Stimulated activated CD8-positive, alpha-beta memory T cell treated with anti-CD3 and anti-CD28 coated beads, Interleukin-15, amount 100 ng/mL, for 4 hours (primary cell): ENCODE results near the gene JMJD1C.
"Not testable (repeated sequence)": the region's sequence is repeated elsewhere in the genome, so short reads cannot be mapped to it uniquely, and the experiment has no call there.

Experiments used
- DNase-seq, 2 donors: peaks; one replicate each; pipeline ENCODE4 v3.0.0-alpha.2; 2020; ENCODE audit warnings: low read depth in 2 of 2

The JMJD1C gene

DNA sequence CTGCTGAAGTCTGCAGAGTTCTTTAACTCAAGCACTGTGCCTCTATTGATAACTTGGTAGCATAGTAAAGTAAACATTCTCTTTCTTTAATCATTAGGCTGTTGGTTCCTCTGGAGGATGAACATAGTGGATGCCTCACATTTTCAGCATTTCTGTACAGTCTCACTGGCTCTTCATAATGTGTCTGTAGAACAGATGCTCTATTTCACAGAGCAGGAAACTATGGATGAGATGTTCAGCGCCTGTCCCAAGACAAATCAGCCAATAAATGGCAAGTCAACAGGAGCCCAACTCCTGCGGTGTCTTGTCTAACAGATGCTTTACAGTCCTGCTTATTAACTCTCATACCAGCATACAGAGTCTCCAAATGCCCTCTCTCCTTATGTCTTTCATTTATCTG lies 296.2 kb downstream of the JMJD1C start:
- DNase-seq, result no peak

DNA sequence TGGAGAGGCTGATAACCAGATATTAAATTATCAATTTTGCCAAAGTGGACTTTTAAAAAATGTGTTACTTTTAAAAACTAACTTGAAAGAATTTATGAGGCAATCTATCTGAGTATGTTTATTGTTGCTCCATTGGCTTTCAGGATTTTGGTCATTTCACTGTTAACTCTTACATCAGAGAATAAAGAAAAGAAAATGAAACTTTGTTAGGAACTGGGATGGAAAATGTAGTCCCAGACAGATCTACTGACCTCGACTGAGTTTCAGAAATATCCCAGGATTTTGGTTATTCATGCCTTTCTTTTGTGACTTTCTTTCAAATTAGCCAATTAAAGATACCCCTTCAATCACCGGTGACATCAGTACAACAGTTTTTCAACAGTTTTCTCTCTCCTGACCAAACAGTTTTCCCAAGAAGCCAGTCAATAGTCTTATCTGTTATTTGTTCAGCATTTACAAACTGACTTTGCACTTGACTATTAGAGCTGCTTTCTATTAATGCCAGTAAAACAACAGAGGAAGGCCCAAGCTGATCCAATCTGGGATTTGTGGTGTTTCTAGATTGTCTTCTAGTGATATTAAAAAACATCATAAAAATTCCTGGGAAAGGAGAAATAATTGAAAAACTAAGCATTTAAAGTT lies 296.8 kb downstream of the JMJD1C start:
- DNase-seq, result no peak

DNA sequence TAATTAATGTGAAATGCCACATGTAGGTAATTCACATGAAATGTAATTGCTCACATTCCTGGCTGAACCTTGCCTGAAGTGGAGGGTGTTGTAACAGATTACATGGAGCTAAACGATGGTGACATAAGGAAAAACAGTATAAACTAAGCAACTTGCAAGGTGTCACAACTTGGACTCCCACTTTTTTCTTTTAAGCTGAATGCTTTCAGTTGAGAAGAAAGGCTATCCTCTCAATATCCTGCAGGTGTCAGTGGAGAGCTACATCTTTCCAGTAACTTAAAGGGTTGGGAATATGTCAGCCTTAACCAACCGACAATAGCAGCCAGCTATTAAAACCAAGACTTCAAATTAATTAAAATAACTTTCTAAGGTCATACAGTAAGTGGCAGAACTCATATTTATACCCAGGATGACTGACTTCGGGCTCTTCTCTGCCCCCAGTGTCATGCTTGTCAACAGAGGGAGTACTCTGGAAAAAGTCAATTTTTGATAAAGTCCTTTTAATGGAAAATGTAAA lies 299.0 kb downstream of the JMJD1C start:
- peak in 1 of 2 donors; percentile 1 for DNase-seq

DNA sequence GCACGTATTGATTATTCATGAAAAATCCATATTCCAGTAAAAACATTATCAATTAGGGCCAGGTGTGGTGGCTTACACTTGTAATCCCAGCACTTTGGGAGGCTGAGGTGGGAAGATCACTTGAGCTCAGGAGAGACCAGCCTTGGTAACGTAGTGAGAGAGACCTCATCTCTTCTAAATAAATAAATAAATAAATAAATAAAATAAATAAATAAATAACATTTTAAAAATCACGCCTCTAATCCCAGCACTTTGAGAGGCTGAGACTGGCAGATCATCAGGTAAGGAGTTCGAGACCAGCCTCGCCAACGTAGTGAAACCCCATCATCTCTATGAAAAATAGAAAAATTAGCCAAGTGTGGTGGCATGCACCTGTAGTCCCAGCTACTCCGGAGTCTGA lies 300.5 kb downstream of the JMJD1C start:
- DNase-seq, result no peak

DNA sequence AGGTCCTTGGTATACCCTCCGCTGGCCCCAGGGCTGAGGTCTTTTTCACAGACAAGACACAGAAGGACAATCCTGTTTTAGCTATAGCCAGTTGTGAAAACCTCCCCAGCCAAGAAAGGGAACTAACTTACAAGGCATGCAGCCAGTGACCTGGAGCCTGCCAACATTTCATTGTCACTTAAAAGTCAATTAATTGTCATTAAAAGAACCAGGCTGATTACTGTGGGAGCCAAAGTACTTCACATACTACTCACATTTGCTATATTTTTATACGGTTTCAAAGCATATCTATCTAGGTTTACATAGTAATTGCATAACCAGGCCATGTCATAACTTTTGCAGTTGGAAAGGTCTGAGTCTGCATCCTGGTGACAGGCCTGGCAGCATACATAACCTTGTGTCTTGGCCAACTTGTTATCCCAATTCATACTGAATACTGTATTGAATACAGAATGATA lies 301.6 kb downstream of the JMJD1C start:
- DNase-seq, result no peak

DNA sequence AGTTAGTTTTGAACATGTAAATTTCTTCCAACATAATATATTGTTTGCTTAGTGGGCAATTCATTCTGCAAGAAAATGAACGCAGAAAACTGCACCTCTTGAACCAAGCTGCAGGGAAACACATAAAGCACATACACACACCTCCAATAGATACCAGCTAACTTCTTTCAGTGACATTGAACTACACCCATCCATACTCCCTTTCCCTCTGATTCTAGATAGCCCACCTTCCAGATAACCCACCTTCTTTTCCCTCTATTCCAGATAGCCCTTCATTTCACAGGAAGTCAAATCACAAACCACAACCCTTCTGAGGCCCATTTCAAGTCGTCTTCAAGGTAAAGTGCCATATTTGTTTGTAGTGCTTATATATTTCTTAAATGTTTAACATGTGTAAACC lies 304.2 kb downstream of the JMJD1C start:
- no peak for DNase-seq

DNA sequence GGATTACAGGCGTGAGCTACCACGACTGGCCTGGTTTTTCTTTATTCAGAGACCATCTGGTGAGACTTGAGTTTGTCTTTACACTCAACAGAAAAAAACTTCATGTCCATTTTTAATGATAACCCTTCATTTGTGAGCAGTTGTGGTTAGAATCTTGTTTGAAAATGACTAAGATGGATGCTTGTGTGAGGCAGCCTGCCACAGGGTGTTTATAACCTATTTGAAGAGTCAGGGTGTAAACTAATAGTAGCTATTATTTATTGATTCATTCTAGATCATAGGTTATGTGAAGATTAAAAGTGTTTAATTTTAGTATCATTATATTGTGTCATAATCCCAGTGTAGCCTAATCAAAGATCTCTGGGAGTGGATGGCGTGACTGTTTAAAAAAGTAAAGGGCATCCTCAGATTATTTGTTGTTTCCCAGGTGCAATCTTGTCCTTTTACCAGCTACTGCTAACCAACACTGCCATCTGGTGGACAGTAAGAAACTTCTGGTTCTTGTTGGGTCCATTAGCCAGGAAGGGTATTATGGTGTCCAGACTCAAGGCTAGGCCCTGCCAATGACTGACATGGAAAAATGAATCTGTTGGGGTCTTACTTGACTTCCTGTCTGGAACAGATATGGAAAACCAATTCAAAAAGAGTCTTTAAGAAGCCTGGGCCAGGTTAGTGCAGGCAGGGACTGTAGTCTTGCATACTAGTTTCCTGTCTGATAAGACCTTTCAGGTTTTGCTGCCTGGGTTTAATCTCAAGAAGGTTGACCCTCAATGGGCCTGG lies 307.7 kb downstream of the JMJD1C start:
- peak in 1 of 2 donors; percentile 23 for DNase-seq

DNA sequence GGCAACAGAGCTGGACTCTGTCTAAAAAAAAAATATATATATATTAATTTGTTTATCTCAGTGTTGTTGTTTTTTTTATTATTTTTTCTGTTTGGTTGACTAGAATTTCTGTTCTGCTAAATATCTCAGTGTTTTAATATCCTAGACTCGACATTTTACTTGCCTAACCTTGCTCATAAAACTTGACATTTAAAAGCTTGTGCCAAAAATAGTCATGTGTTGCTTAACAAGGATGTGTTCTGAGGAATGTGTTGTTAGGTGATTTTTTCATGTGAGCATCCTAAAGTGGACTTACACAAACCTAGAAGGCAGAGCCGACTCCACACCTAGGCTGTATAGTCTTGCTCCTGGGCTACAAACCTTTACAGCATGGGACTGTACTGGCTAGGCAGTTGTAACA lies 309.5 kb downstream of the JMJD1C start:
- no peak for DNase-seq

DNA sequence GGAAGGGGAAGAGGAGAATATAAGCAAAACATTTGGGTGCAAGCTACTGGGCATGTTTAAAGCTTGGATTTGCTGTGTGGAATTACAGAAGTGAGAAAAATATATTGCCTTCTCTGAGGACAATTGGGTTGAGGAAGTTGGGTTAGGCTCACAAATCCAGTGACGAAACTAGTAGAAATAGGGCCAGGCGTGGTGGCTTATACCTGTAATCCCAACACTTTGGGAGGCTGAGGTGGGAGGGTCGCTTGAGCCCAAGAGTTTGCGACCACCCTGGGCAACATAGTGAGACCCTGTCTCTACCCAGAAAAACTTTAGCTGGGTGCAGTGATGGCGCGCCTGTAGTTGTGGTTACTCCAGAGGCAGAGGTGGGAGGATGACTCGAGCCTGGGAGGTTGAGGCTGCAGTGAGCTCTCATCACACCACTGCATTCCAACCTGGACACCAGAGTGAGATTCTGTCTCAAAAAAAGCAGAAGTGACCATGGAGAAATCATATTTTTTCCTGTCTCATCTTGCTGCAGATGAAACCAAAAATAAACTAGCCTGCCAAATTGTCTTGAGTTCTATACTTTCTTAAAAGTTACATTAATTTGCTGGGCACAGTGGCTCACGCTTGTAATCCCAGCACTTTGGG lies 310.3 kb downstream of the JMJD1C start:
- no peak for DNase-seq

DNA sequence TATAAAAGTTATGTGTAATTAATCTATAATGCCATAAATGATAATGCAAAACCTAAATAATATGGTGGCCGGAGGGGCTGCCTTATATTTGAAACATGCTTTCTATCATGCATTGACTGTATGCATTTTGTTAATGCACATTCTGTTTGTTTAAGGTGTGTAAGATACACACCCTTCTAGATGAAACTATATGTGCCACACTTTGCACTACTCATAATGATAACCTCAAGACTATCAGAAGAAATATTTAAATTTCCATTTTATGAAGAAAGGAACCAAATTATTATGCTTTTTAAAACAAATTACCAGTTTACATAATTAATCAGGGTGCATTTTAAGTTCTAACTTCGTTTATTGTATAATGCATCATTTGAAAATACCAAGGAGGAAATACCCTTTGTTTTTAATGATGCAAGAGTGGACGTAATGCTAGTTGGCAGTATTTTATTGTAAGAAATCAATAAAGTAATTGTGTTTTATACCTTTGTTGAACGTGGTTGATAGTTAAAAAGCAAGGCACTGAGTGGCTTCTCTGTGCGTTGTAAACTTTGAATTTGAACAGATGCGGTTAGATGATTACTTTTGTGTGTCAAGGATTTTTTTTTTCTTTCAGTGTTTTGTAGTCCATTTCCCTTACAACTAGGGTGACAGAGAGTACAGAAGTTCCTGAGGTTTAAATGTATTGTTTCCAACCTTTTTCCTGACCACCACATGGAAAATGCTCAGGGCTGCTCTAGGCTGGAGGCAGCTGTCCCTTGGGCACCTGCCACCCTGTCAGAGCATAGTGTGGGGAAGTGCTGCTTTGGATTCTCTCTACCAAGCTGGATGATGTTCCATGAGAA lies 311.0 kb downstream of the JMJD1C start:
- no peak for DNase-seq

DNA sequence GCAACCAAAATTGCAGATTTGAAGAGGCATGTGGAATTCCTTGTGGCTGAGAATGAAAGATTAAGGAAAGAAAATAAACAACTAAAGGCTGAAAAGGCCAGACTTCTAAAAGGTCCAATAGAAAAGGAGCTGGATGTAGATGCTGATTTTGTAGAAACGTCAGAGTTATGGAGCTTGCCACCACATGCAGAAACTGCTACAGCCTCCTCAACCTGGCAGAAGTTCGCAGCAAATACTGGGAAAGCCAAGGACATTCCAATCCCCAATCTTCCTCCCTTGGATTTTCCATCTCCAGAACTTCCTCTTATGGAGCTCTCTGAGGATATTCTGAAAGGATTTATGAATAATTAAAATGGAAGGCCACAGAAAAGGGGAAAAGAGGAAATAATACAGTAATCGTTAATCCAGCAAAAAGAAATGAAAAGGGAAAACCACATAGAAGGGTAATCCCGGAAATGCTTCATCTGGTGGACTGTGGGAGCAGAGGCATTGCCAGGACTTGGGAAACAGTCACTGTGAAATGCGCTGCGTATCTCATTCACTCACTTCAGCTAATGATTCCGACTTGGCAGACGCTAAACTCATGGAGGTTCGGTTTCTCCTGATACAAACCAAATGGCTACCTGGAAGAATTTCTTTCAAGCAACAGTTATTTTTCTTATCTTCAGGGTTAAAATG lies 311.8 kb downstream of the JMJD1C start:
- not testable (repeated sequence) for DNase-seq

DNA sequence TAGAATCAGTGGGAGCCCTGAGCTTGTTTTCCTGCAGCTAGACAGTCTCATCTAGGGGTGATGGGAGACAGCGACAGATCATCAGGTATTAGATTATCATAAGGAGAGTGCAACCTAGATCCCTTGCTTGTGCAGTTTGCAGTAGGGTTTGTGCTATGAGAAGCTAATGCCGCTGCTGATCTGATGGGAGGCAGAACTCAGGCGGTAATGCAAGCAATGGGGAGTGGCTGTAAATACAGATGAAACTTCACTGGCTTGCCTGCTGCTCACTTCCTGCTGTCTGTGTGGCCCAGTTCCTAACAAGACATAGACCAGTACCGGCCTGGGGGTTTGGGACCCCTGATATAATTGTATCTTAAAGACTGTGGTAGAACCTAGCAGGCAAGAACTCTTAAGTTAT lies 315.0 kb downstream of the JMJD1C start:
- no peak for DNase-seq

DNA sequence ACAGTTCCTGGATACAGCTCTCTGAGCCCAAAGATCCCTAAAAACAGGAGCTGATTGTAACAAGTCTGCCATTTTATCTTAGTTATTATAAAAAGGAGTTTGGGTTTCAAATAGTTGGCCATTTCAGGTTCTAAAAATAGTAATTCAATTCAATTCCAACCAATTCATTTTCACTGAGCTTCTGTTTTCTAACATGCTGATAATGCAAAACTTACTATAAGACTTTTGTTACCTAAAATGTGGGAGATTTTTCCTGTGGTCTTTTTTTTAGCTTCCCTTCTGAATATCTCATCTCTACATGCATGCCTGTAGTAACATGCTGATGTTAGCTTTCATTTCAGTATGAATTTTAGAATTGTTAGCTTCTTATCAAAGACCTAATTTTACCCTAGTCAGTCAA lies 319.3 kb downstream of the JMJD1C start:
- no peak for DNase-seq

DNA sequence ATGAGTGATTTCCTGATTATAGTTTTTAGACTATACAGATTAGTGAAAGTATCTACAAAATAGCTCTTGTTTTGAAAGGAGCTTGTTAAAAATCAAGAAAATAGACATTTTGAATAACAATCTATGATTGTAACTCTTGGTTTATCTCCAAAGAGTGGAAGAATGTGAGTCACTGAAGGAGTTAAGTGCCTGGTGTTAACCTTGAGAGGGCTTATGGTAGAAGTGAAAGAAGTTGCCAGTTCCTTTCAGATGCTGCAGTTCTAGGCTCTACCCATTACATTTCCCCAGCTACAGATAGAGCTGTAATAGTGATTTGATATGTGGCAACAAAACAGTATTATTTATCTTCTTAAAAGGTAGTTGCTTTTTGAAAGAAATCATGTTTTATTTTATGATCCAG lies 320.0 kb downstream of the JMJD1C start:
- DNase-seq, result no peak

DNA sequence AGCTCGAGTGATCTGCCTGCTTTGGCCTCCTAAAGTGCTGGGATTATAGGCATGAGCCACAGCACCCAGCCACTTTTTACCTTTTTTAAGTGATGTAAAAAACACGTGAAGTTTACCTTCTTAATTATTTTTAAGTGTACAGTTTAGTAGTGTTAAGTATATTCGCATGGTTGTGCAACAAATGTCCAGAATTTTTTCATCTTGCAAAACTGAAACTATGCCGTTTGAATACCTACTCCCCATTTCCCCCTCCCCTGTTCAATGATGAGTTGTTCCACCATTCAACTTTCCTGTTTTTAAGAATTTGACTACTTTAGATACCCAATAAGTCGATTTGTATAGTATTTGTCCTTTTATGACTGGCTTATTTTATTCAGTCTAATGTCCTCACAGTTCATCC lies 321.8 kb downstream of the JMJD1C start:
- no peak for DNase-seq

DNA sequence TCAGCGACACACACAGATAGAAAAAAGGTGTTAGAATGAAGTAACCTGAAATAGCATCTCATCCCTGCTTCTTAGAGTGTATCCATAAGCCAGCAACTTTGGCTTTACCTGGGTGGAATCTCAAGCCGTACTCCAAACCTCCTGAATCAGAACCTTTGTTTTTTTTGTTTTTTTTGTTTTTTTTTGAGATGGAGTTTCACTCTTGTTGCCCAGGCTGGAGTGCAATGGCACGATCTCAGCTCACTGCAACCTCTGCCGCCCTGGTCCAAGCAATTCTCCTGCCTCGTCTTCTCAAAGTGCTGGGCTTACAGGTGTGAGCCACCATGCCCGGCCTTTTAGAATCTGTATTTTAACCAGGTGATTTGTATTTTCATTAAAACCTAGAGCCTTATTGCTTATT lies 323.6 kb downstream of the JMJD1C start:
- no peak for DNase-seq

DNA sequence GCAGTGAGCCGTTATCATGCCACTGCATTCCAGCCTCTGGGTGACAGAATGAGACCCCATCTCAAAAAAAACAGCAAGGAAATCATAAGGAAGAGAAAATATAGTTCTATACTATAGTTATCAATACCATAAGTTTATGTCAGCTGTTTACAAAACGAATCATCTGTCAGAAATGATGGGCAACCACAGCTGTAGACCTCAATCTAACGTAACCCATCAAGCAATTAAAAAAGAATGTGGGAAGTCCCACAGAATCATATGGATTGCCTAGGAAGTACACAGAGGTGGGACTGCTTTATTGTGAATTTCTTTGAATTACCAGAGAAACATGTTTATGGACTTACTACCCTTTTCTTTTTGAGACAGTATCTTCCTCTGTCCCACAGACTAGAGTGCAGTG lies 325.7 kb downstream of the JMJD1C start:
- no peak for DNase-seq

DNA sequence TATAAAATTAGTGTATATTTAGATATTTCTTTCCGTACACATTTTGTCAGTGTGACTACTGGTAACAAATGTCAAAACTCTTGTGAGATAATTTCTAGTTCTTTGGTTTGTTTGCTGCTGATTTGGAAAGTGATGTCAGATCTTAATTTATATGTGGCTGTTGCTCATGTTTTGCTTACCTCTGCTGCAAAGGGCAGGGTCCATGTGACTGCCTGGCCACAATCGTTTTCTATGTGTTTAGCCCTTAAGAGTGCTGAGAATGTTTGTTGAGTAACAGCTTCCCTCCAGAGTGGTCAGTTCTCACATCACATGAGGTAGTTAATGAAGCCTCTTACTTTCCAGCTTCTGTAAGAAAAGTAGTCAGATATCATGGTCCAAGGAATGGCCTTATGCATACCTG lies 328.5 kb downstream of the JMJD1C start:
- DNase-seq, result no peak

DNA sequence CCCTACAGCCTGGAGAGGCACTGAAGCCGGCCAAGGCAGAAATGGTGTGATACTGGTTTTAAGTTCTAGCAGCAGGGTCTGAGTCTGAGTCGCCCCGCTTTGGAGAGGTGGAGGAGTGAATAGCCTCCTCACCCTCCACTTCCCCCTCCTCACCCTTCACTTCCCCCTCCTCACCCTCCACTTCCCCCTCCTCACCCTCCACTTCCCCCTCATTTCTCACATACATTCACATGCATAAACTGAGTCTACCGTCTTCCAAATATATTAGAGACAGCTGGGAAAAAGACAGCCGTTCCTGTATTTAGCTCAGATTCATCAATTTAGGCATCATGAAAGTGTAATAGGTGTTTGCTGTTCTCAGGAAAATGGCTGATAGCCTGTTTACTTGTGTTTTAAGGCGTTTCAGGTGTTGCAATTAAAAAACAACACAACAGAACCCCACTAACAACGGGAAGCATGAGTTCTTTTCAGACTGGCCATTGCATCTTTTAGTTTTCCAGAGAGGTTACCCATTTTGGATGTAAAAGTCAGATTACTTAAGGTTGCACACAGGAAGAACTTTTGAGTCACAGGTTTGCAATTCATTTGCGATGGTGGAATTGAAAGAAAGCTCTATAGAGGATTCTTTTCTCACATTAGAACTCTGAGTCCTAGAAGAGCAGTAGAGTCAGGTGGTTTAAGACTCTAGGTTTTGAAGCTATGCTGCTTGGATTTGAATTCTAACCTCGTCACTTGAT lies 331.8 kb downstream of the JMJD1C start:
- no peak for DNase-seq

DNA sequence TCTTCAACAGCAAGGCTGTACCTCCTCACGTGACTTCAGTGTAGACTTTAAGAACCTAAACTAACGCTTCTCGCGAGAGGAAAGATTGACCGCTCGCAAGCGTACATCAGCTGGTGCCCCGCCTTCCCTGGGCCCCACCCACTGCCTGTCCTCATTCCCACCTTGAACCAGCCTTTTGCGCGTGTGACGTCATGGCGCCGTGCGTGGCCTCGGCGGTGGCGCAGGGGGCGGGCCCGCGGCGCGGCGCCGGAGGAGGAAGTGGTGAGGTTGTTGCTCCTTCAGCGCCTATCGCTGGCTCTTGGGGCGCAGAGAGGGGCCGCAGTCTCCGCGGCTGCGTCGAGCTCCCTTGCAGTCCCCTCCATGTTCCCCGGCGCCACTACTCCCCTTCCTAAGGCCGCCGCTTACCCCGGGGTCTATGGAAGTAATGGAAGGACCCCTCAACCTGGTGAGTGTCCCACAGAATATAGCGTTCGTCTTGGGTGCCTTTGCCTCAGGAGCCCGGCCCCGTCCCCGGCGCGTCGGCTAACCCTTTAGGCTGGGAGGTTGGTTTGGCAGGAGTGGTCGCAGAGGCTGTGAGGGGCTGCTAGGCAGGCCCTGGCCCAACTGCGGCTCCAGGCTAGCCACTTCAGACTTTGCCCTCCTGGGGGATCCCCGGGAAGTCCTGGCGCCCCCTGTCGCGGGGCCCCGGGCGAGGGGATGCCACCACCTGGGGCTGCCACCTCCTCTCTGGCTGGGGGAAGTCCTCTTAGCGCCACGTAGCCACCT lies 332.5 kb downstream of the JMJD1C start, which contains the start of gene NRBF2:
Gene NRBF2 (plus strand): TSS at position 273 of the 765 bp plus-strand sequence. CDS start 143 bp downstream, at position 416.
- DNase-seq, result peak; percentile 92 to 94
